ENCODE data around the gene SLC51A. TPM values are rescaled to one million over a fixed set of nuclear protein-coding genes. Genes with fewer than 3 reads are reported as not detected.

Gene SLC51A
- total RNA-seq, 2 donors from 2014 or later, result 0.35 TPM; not detected in 1

DNA sequence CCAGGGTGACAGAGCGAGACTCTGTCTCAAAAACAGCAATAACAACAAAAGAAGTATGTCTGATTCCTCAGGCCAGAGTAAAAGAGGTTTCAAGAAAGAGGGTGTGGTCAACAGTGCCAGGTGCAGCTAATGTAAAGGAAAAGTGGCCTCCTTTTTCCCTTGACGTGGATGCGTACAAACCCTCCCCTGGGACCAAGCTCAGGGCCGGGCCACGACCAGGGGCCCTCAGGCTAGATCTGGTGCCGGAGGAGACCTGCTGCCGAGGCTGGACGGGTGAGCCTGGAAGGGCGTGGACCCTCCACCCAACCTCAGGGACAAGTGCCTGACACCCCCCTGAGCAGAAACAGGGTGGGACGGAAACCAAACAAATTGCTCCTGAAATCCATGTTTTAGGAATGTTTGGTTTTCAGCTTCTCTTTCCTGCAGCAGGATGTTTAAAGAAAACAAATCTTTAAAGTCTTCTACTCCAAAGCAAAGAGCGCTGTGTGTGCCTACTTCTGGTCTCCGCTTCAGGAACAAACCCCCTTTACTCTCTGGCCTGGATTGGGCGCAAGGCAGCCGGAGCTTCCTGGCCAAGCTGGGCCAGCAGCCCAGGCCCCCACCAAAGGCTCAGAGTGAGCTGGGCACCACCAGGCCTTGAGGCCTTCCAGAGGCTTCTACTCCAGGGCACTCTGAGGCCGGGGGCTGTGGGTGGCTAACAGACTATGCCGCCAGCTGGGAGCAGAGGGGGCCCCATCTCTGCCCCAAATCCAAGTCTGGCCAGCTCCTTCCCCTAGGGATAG lies 26.6 kb upstream of the SLC51A start:
- DNase-seq (ENCODE audit: low spot score), result no peak
- Histone ChIP-seq H3K4me3 (no peak overlapping the region), H3K27ac (no peak overlapping the region), H3K4me1 (peaks cover 0 to 36% of the 10 kb centered on the region in 2 donors), H3K9me3 (no peaks in the 10 kb centered on the region), H3K36me3 (no peaks in the 10 kb centered on the region), H3K27me3 (no peaks in the 10 kb centered on the region)
- TF ChIP-seq, protein P1, sequence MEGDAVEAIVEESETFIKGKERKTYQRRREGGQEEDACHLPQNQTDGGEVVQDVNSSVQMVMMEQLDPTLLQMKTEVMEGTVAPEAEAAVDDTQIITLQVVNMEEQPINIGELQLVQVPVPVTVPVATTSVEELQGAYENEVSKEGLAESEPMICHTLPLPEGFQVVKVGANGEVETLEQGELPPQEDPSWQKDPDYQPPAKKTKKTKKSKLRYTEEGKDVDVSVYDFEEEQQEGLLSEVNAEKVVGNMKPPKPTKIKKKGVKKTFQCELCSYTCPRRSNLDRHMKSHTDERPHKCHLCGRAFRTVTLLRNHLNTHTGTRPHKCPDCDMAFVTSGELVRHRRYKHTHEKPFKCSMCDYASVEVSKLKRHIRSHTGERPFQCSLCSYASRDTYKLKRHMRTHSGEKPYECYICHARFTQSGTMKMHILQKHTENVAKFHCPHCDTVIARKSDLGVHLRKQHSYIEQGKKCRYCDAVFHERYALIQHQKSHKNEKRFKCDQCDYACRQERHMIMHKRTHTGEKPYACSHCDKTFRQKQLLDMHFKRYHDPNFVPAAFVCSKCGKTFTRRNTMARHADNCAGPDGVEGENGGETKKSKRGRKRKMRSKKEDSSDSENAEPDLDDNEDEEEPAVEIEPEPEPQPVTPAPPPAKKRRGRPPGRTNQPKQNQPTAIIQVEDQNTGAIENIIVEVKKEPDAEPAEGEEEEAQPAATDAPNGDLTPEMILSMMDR (IDR thresholded peaks at IDR 0.05), result no peak

DNA sequence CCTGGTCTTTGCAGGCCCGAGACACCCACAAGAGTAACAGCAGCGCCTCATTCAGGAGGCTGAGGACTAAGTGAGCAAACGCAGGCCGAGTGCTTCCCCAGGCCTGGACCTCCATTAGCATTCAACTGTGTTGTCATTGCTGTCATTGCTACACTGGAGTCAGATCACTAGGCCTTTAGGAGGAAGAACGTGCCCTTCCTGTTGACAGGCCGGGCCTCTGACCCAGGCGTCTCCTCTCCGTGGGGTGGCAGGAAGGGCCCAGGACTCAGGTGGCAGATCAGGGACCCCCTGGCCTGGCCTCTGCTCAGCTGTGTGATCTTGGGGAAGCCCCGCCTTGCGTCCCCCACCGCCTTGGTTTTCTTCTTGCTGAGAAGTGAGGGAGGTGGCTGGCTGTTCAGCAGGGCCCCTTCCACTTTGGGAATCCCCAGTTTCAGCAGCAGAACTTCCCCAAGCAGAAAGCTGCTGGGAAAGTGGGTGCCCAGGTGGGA lies 24.3 kb upstream of the SLC51A start:
- no peak overlapping the region for H3K4me3 ChIP-seq
- no peaks in the 10 kb centered on the region for H3K36me3 ChIP-seq
- no peaks in the 10 kb centered on the region for H3K9me3 ChIP-seq
- H3K27ac ChIP-seq, result peak overlapping the region; percentile 64 to 67
- no peaks in the 10 kb centered on the region for H3K27me3 ChIP-seq
- H3K4me1 ChIP-seq, result peaks cover 0 to 29% of the 10 kb centered on the region in 2 donors
- TF ChIP-seq, protein P1 (IDR thresholded peaks at IDR 0.05), result peak in 1 of 2 donors; percentile 23
- no peak for DNase-seq (ENCODE audit: low spot score)

DNA sequence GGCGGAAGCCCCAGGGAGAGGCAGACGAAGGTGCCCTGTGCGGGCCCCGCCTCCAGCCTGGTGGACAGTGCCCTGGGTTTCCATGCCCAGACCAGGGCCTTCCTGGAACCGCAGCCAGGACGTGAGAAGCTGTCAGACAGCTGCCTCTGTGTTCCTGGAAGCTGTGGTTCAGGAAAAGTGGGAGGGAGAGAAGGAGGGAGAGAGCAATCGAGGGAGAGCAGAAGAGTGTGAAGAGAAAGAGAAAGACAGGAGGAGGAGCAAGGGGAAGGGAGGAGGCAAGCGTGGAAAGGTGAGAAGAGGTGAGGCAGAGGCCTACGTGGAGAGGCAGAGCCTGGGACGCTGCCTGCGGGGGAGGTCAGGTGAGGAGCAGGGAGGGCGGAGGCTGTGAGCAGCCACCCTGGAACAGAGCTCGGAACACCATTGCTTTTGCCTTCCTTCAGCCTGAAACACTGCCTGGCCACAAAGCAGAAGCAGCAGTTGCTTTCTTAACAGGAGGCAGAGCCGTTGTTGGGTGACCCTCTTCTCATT lies 23.7 kb upstream of the SLC51A start:
- H3K36me3 ChIP-seq, result no peaks in the 10 kb centered on the region
- H3K27ac ChIP-seq, result peak overlapping the region; percentile 64 to 67
- H3K9me3 ChIP-seq, result no peaks in the 10 kb centered on the region
- peaks cover 0 to 27% of the 10 kb centered on the region in 2 donors for H3K4me1 ChIP-seq
- TF ChIP-seq, protein P1 (IDR thresholded peaks at IDR 0.05), result no peak
- H3K4me3 ChIP-seq, result no peak overlapping the region
- no peak for DNase-seq (ENCODE audit: low spot score)
- H3K27me3 ChIP-seq, result no peaks in the 10 kb centered on the region

DNA sequence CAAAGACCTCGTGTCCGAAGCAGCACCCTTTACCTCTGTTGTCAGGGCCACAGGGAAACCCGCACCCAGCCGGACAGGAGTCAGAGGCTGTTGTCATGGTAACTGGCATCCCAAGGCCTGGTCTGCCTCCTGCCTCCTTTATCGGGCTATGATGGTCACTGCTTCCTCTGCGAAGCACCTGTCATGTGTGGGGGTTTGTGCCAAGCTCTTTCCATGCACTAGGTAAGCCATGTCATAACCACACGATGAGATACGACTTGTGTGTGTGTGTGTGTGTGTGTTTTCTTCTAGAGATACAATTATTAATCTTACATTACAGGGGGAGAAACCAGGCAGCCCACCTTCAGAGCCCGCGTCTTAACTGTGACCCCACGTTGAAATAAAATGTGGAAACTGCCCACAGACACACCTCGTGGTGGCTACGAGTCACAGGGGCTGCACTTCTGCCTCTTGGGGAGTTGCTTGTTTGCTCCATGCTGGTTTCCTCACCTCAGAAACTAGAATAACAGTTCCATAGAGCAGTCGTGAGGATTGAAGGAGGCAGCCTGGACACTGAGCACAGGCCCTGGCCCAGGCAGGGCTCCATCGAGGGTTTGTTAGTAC lies 23.1 kb upstream of the SLC51A start:
- Histone ChIP-seq H3K36me3 (no peaks in the 10 kb centered on the region), H3K27ac (peak overlapping the region; percentile 64 to 78), H3K27me3 (no peaks in the 10 kb centered on the region), H3K9me3 (no peaks in the 10 kb centered on the region), H3K4me3 (no peak overlapping the region), H3K4me1 (peaks cover 0 to 27% of the 10 kb centered on the region in 2 donors)
- TF ChIP-seq, protein P1 (IDR thresholded peaks at IDR 0.05), result no peak
- DNase-seq (ENCODE audit: low spot score), result no peak

DNA sequence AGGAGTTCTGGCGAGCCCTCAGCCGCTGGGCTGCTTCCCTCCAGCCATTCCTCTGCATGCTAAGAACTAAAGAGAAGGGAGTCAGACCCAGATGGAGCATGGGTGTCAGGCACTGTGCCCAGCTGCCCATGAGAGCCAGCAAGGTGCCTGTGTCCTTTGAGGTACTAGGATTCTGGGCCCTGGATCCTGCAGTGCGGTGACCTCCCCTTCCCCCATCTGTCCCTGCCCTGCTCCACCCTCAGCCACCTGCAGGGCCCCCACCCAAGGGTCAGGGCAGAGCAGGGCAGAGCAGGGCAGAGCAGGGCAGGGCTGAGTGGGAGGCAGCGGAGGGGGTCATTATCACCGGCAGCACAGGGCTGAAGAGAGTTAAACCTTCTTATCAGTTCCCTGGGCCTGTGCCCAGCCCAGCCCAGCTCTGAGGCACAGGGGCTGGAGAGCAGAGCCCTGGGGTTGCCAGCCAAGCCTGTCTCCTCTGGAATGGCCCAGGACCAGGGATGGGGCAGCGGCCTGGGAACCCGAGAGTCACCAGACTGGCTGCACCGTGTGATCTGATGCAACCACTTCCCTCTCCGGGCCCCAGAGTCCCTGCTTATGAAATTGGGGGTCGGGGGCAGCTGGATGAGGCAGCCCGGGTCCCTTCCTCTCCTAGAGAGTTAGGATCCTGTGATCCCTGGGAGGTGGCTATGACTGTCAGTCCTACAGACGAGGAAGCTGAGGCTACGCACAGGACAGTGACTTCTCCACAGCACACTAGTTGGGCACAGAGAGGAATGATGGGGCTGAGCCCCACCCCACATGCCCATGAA lies 22.4 kb upstream of the SLC51A start:
- peak; percentile 62 for DNase-seq (ENCODE audit: low spot score)
- Histone ChIP-seq H3K4me1 (peaks cover 0 to 27% of the 10 kb centered on the region in 2 donors), H3K27ac (peak overlapping the region; percentile 64 to 78), H3K36me3 (no peaks in the 10 kb centered on the region), H3K9me3 (no peaks in the 10 kb centered on the region), H3K27me3 (no peaks in the 10 kb centered on the region), H3K4me3 (no peak overlapping the region)
- TF ChIP-seq, protein P1 (IDR thresholded peaks at IDR 0.05), result no peak
